G401 (cell line): ENCODE results near the gene GIT2. TPM values are rescaled to one million over a fixed set of nuclear protein-coding genes. Genes with fewer than 3 reads are reported as not detected.

Source experiments
- DNase-seq: peaks from one replicate; pipeline ENCODE4 v3.0.0-alpha.2; 2015; ENCODE audit warnings: low spot score
- in situ Hi-C: cut with HindIII; loops from 2 replicates; pipeline ENCODE4 v1.10.0; 2016; ENCODE audit warnings: low sequenced_read_pairs, mixed read lengths
- total RNA-seq: library from RNA; depleted of rRNA; stranded (reverse); fragments of >200 nt; shearing (Covaris generic); gene quantifications from 2 replicates; pipeline ENCODE4 v1.2.3, GENCODE V29; 2014; rRNA removed

The GIT2 gene
- total RNA-seq, 1 experiment from 2014 or later = 21.1 TPM

DNA sequence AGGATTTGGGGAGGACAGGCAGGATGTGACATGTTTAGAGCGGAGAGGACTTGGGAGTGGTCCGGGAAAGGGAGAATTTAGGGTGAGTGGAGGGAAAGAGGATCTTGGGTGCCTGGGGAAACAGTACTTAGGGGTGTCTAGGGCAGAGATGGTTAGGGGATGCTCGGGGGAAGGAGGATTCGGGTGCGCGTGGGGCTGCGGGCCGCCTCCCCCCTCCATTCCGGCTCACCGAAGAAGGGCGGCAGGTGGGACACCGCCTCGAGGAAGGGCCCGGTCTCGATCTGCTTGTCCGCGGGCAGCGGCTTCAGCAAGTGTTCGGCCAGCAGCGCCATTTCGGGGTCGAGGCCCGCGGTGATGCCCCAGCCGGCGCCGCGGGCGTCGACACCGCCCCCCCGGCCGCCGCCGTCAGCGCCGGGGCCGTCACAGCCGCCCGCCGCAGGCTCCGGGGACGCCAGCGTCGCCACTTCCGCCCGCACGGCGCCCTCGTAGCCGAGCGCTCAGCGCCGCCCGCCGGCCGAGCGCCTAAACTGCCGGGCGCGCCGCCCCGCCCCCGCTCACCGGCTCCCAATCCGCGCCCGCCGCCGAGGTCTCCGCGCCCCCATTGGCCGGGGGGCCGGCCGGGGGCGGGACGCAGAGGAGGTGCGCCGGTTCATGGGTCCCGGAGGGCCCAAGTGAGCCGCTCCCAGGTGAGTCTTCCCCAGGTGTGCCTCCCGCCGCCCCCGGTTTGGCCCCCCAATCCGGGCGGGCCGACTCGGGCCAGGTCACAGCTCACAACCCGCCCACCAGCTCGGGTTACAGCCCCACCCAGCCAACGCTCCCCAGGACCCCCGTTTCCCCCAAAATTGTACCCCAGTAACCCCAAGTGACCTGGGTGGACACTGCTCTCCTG lies 115.9 kb downstream of the GIT2 start, which contains the start of gene GLTP:
GLTP (minus strand) TSS at position 499 of the 889 bp plus-strand sequence; CDS start at position 332, 167 bp downstream.
- in situ Hi-C loops = no loop called here
- DNase-seq = peak; percentile 83

Other genes with a start within 250 kb of the GIT2 start
- not detected in 2 replicates for gene TRPV4, start 163.0 kb downstream of the GIT2 start, total RNA-seq
- 31.0 and 34.9 TPM in 2 replicates for gene GLTP, start 115.8 kb downstream of the GIT2 start, total RNA-seq
- 12.9 and 38.3 TPM in 2 replicates for gene TCHP, start 96.1 kb downstream of the GIT2 start, total RNA-seq
- 17.1 and 38.2 TPM in 2 replicates for gene ANKRD13A, start 3.1 kb upstream of the GIT2 start, total RNA-seq
- 17.3 and 20.5 TPM in 2 replicates for gene C12orf76, start 52.2 kb upstream of the GIT2 start, total RNA-seq
- 15.3 and 36.1 TPM in 2 replicates for gene IFT81, start 128.0 kb upstream of the GIT2 start, total RNA-seq